Activated T-helper 17 cell treated with anti-CD3 and anti-CD28 coated beads, Interleukin-2, amount 50 U/mL, for 72 hours (primary cell): Measurements from ENCODE around the gene NOVA1. TPM values are rescaled to one million over a fixed set of nuclear protein-coding genes. Genes with fewer than 3 reads are reported as not detected.
"Not testable (repeated sequence)": the region's sequence is repeated elsewhere in the genome, so short reads cannot be mapped to it uniquely, and the experiment has no call there.

Experiments used
- ATAC-seq: fragments of 150-1000 bp; cut with Tn5 transposase; replicated peaks from 2 replicates; pipeline ENCODE4 v1.10.0; 2021; ENCODE audit warnings: mild to moderate bottlenecking, moderate library complexity
- H3K27ac Mint-ChIP-seq: one replicate; pipeline ENCODE4 v1.8.0; 2022; ENCODE audit warnings: mixed read lengths
- H3K27me3 Mint-ChIP-seq: one replicate; pipeline ENCODE4 v1.8.0; 2022; ENCODE audit warnings: mixed read lengths
- H3K36me3 Mint-ChIP-seq: one replicate; pipeline ENCODE4 v1.8.0; 2022; ENCODE audit warnings: low read depth, mild to moderate bottlenecking, mixed read lengths
- H3K4me1 Mint-ChIP-seq: one replicate; pipeline ENCODE4 v1.8.0; 2022; ENCODE audit warnings: mixed read lengths
- H3K4me3 Mint-ChIP-seq: one replicate; pipeline ENCODE4 v1.8.0; 2022; ENCODE audit warnings: mild to moderate bottlenecking, mixed read lengths
- H3K9me3 Mint-ChIP-seq: one replicate; pipeline ENCODE4 v1.8.0; 2022; ENCODE audit warnings: mixed read lengths
- total RNA-seq, 2 donors: library from RNA; stranded (reverse); gene quantifications; one replicate each; pipeline ENCODE4 v1.2.3, GENCODE V29; 2022

Gene NOVA1, protein sequence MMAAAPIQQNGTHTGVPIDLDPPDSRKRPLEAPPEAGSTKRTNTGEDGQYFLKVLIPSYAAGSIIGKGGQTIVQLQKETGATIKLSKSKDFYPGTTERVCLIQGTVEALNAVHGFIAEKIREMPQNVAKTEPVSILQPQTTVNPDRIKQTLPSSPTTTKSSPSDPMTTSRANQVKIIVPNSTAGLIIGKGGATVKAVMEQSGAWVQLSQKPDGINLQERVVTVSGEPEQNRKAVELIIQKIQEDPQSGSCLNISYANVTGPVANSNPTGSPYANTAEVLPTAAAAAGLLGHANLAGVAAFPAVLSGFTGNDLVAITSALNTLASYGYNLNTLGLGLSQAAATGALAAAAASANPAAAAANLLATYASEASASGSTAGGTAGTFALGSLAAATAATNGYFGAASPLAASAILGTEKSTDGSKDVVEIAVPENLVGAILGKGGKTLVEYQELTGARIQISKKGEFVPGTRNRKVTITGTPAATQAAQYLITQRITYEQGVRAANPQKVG
- total RNA-seq: under 1 TPM in 1 of 2 donors, not detected in 1; 0.19 TPM

DNA sequence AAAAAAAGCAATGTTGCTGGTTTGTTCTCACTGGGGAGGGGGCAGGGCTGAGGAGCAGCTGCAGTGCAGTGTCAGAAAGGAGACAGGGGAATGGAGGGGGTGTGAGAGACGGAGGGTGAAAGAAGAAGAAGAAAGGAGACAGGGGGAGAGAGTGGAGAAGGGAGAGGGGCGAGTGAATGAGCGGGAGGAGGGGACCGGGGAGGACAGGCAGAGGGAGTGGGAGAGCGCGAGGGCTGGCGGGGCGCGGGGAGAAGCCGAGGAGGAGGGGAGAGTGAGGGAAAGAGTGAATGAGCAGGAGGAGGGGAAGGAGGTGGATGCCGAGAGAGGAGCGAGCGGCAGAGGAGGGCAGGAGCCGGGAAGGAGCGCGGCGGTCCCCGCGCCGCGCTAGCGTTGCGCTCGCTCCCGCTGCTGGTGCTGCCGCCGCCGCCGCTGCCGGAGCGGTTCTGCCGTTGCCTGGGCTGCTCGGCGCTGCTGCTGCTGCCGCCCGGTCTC lies at the start of gene NOVA1:
NOVA1 (minus strand) TSS at position 445 of the 492 bp plus-strand sequence. CDS start 597 bp downstream, outside the sequence.
- no peaks in the 10 kb centered on the region for H3K36me3 Mint-ChIP-seq
- H3K4me3 Mint-ChIP-seq: no peak within 1 kb of the TSS
- H3K4me1 Mint-ChIP-seq: no peaks in the 10 kb centered on the region
- ATAC-seq: no peak
- peaks cover 9% of the 10 kb centered on the region for H3K9me3 Mint-ChIP-seq
- no peak within 1 kb of the TSS for H3K27ac Mint-ChIP-seq
- H3K27me3 Mint-ChIP-seq: peaks cover 23% of the 10 kb centered on the region

DNA sequence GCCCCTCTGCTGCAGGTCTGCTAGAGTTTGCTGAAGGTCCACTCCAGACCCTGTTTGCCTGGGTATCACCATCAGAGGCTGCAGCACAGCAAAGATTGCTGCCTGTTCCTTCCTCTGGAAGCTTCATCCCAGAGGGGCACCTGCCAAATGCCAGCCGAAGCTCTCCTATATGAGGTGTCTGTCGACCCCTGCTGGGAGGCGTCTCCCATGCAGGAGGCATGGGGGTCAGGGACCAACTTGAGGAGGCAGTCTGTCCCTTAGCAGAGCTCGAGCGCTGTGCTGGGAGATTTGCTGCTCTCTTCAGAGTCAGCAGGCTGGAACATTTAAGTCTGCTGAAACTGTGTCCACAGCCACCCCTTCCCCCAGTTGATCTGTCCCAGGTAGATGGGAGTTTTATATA lies 47.2 kb upstream of the NOVA1 start:
- not testable (repeated sequence) for H3K4me3 Mint-ChIP-seq, ATAC-seq, H3K27me3 Mint-ChIP-seq, H3K4me1 Mint-ChIP-seq, H3K27ac Mint-ChIP-seq, H3K36me3 Mint-ChIP-seq
- peaks cover 33% of the 10 kb centered on the region for H3K9me3 Mint-ChIP-seq

DNA sequence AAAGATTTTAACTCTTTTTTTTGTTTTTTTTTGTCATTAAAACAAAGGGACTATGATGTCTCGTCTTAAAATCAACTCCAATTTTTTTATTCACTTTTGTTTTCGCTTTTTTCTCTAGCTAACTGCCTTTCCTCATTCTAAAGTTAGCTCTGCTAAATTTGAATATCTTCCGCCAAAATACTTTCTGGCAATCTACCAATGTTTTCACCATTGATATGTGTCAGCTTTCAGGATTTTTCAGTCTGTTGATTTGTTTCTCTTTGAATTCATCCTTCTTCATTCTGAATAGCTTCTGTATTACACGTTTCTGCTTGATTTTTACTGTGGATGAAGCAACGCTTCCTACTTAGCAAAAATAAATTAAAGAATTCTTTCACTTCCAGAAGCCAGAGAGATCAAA lies 38.7 kb upstream of the NOVA1 start:
- Mint-ChIP-seq H3K9me3 (peaks cover 12% of the 10 kb centered on the region), H3K27me3 (no peaks in the 10 kb centered on the region), H3K4me1 (no peaks in the 10 kb centered on the region), H3K27ac (no peak overlapping the region), H3K36me3 (no peaks in the 10 kb centered on the region), H3K4me3 (no peak overlapping the region)
- ATAC-seq: no peak

DNA sequence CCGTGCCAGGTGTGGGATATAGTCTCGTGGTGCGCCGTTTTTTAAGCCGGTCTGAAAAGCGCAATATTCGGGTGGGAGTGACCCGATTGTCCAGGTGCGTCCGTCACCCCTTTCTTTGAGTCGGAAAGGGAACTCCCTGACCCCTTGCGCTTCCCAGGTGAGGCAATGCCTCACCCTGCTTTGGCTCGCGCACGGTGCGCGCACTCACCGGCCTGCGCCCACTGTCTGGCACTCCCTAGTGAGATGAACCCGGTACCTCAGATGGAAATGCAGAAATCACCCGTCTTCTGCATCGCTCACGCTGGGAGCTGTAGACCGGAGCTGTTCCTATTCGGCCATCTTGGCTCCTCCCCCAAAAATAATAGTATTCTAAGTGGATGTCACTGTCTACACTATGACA lies 37.1 kb upstream of the NOVA1 start:
- not testable (repeated sequence) for H3K9me3 Mint-ChIP-seq, ATAC-seq, H3K4me3 Mint-ChIP-seq, H3K27ac Mint-ChIP-seq, H3K36me3 Mint-ChIP-seq, H3K27me3 Mint-ChIP-seq, H3K4me1 Mint-ChIP-seq

DNA sequence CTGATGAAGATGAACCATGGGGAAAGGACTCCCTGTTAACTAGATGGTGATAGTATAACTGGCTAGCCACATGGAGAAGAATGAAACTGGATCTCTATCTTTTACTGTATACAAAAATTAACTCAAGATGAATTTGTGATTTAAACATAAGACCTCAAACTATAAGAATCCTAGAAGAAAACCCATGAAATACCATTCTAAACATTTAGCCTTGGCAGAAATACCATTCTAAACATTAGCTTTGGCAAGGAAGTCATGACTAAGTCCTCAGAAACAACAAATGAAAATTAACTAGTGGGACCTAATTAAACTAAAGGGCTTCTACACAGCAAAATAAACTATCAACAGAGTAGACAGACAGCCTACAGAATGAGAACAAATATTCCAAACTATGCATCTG lies 28.4 kb upstream of the NOVA1 start:
- Mint-ChIP-seq H3K36me3 (no peaks in the 10 kb centered on the region), H3K27ac (no peak overlapping the region), H3K27me3 (no peaks in the 10 kb centered on the region), H3K9me3 (peaks cover 23% of the 10 kb centered on the region), H3K4me3 (no peak overlapping the region), H3K4me1 (no peaks in the 10 kb centered on the region)
- ATAC-seq: no peak

DNA sequence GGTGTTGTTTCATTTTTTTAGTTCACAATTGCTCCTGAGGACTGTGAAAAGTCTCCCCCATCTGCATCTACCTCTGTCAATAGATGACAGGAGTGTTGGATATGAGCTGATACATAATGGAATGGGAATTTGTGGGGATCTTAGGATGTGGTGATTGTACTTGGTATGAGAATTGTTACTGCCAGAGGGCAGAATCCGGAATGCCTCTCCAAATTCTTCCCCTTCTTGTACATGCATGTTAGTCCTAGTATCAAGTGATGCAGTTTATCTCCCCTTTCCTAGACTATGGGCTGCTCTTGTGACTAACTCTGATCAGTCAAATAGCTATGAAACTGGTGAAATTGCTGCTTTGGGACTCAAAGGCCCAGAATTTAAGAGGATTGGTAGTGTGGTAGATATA lies 24.8 kb upstream of the NOVA1 start:
- Mint-ChIP-seq H3K36me3 (no peaks in the 10 kb centered on the region), H3K4me3 (no peak overlapping the region), H3K4me1 (no peaks in the 10 kb centered on the region), H3K27ac (no peak overlapping the region), H3K9me3 (peaks cover 29% of the 10 kb centered on the region), H3K27me3 (no peaks in the 10 kb centered on the region)
- no peak for ATAC-seq

DNA sequence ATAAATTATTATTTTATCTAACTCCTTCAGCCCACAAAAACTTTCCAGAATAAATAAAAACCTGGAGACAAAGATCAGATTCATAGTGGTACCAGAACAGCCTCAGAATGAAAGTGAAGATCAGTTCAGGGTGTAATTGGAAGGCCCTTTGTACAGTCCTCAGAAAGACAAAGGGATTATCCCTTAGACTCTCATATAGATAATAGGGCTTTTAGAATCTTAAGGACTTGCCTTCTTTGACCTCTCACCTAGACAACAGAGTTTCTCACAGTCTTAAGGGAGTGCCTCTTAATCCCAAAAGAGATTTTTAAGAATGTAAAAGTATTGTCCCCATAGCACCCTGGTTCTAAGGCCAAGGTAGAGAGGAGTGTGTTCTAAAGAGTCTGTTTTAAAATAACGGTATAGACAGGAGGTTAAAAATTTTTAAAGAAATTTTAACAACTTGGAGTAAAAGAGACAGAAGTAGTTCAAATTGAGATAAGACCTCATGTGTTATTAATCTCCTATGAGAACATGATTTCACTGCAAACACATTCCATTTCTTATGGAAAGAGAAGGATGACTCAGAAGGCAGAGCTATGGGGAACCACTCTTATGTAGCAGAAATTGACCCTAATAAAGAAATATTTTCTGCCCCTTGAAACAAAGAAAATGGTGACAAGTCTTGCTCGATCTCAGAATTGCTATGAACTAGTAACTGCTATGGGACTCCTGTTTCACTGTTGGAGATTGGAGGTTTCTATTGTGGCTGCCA lies 24.2 kb upstream of the NOVA1 start:
- H3K9me3 Mint-ChIP-seq: peaks cover 29% of the 10 kb centered on the region
- H3K4me1 Mint-ChIP-seq: no peaks in the 10 kb centered on the region
- no peaks in the 10 kb centered on the region for H3K36me3 Mint-ChIP-seq
- H3K27me3 Mint-ChIP-seq: no peaks in the 10 kb centered on the region
- H3K27ac Mint-ChIP-seq: no peak overlapping the region
- no peak overlapping the region for H3K4me3 Mint-ChIP-seq
- ATAC-seq: no peak

DNA sequence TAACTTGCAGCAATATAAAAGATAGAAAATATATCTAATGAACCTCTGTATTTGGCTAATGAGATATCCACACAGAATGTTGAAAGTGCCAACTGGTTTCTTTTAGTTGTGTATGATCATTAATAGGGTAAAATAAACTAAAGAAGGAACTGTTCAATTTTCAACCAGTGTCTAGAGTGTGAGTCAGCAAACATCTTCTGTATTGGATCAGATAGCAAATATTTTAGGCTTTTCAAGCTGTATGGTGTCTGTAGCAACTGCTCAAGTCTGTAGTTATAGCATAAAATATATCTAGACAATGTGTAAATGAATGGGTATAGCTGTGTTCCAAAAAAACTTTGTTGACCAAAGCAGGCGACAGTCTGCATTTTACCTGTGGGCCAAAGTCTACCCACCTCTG lies 23.5 kb upstream of the NOVA1 start:
- no peak overlapping the region for H3K27ac Mint-ChIP-seq
- no peaks in the 10 kb centered on the region for H3K27me3 Mint-ChIP-seq
- ATAC-seq: no peak
- H3K36me3 Mint-ChIP-seq: no peaks in the 10 kb centered on the region
- no peak overlapping the region for H3K4me3 Mint-ChIP-seq
- peaks cover 29% of the 10 kb centered on the region for H3K9me3 Mint-ChIP-seq
- no peaks in the 10 kb centered on the region for H3K4me1 Mint-ChIP-seq

- Mint-ChIP-seq H3K4me1 (no peaks in the 10 kb centered on the region), H3K27me3 (no peaks in the 10 kb centered on the region), H3K4me3 (no peak overlapping the region), H3K27ac (no peak overlapping the region), H3K36me3 (no peaks in the 10 kb centered on the region), H3K9me3 (peaks cover 19% of the 10 kb centered on the region)
- ATAC-seq: no peak
Observed at GRCh38 chr14:26611259-26611658, 13.4 kb upstream of the NOVA1 start.

DNA sequence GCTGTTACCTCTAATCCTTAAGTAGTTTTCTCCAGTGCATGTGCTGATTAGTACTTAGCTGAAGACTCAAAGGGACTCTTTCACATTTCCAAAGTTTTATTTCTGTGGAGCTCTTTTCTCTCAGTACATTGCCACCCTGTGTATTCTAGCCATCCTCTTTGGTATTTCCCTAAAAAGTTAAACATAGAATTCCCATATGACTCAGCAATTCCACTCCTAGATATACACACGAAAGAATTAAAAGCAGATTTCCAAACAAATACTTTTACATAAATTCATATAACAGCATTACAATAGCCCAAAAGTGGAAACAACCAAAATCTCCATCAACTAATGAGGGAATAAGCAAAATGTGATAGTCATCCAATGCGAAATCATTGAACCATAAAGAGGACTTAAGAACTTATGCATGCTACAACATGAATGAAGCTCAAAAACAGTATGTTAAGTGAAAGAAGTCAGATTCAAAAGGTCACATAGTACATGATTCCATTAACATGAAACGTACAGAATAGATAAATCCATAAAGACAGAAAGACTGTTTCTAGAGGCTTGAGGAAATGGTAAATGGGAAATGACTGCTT lies 9.0 kb upstream of the NOVA1 start:
- no peaks in the 10 kb centered on the region for H3K4me1 Mint-ChIP-seq
- H3K27me3 Mint-ChIP-seq: no peaks in the 10 kb centered on the region
- H3K4me3 Mint-ChIP-seq: no peak overlapping the region
- H3K9me3 Mint-ChIP-seq: peaks cover 14% of the 10 kb centered on the region
- H3K36me3 Mint-ChIP-seq: no peaks in the 10 kb centered on the region
- no peak for ATAC-seq
- no peak overlapping the region for H3K27ac Mint-ChIP-seq

- Mint-ChIP-seq H3K27me3 (no peaks in the 10 kb centered on the region), H3K9me3 (peaks cover 15% of the 10 kb centered on the region), H3K36me3 (no peaks in the 10 kb centered on the region), H3K27ac (no peak overlapping the region), H3K4me3 (no peak overlapping the region), H3K4me1 (no peaks in the 10 kb centered on the region)
- ATAC-seq: no peak
Observed at GRCh38 chr14:26605602-26606001, 7.8 kb upstream of the NOVA1 start.

- H3K27me3 Mint-ChIP-seq: peaks cover 14% of the 10 kb centered on the region
- H3K27ac Mint-ChIP-seq: no peak overlapping the region
- no peaks in the 10 kb centered on the region for H3K36me3 Mint-ChIP-seq
- H3K9me3 Mint-ChIP-seq: peaks cover 10% of the 10 kb centered on the region
- no peak for ATAC-seq
- H3K4me1 Mint-ChIP-seq: no peaks in the 10 kb centered on the region
- H3K4me3 Mint-ChIP-seq: no peak overlapping the region
Observed at GRCh38 chr14:26602902-26603301, 5.1 kb upstream of the NOVA1 start.

DNA sequence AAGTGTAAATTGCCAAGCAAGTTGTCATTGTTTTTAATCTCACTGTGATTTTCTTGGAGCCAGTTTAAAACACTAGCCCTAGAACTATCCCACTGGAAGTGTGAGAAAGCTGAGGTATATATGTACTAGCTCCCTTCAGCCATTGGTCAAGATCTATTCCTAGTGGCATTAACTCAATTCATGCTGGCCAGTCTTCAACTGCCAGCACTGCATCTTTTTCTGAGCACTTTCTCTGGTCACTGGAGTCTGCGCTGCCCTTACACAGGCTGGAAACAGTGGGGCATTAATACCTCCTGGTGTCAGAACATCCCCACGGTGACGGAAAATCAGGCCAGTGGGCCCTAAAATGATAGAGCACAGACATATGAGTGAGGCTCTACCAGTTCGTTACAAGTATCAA lies 4.0 kb upstream of the NOVA1 start:
- no peaks in the 10 kb centered on the region for H3K36me3 Mint-ChIP-seq
- H3K4me1 Mint-ChIP-seq: no peaks in the 10 kb centered on the region
- peaks cover 9% of the 10 kb centered on the region for H3K9me3 Mint-ChIP-seq
- no peak overlapping the region for H3K4me3 Mint-ChIP-seq
- ATAC-seq: no peak
- no peak overlapping the region for H3K27ac Mint-ChIP-seq
- H3K27me3 Mint-ChIP-seq: peaks cover 15% of the 10 kb centered on the region

- no peak overlapping the region for H3K27ac Mint-ChIP-seq
- H3K4me3 Mint-ChIP-seq: no peak overlapping the region
- no peaks in the 10 kb centered on the region for H3K4me1 Mint-ChIP-seq
- no peak for ATAC-seq
- no peaks in the 10 kb centered on the region for H3K36me3 Mint-ChIP-seq
- H3K9me3 Mint-ChIP-seq: peaks cover 9% of the 10 kb centered on the region
- peaks cover 23% of the 10 kb centered on the region for H3K27me3 Mint-ChIP-seq
Observed at GRCh38 chr14:26599291-26599690, 1.5 kb upstream of the NOVA1 start.
